Measurements from ENCODE around the gene AP5Z1. TPM values are rescaled to one million over a fixed set of nuclear protein-coding genes. Genes with fewer than 3 reads are reported as not detected.

AP5Z1 gene
- total RNA-seq, 1 experiment from 2014 or later: 66.8 TPM

DNA sequence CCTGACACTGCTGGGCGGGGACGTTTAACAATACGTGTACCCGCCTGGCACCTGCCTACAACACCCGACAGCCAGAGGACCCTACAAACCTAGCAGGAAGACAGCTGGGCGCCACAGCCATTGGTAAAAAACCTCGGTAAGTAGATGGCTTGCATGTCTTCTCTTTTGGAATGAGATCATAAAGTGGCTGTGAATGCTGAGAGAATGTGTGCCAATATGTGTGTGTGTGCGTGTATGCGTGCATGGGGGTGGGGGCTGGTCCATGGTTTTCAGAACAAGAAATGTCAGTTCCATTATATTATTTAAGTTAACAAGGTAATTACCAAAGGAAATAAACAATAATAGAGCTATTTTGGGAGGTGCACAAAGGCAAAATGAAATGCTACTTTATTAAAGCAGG lies 47.3 kb downstream of the AP5Z1 start:
- POLR2A ChIA-PET: interaction anchor here (0.5 kb wide), 1 partner anchor 386 kb away, joined by 3 read pairs; no protein-coding TSS in a partner anchor
- TF ChIP-seq, protein P1, sequence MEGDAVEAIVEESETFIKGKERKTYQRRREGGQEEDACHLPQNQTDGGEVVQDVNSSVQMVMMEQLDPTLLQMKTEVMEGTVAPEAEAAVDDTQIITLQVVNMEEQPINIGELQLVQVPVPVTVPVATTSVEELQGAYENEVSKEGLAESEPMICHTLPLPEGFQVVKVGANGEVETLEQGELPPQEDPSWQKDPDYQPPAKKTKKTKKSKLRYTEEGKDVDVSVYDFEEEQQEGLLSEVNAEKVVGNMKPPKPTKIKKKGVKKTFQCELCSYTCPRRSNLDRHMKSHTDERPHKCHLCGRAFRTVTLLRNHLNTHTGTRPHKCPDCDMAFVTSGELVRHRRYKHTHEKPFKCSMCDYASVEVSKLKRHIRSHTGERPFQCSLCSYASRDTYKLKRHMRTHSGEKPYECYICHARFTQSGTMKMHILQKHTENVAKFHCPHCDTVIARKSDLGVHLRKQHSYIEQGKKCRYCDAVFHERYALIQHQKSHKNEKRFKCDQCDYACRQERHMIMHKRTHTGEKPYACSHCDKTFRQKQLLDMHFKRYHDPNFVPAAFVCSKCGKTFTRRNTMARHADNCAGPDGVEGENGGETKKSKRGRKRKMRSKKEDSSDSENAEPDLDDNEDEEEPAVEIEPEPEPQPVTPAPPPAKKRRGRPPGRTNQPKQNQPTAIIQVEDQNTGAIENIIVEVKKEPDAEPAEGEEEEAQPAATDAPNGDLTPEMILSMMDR (IDR thresholded peaks at IDR 0.05; ENCODE audit: insufficient read depth in 1 of 2, low read depth in 1 of 2, low read length in 1 of 2, severe bottlenecking in 1 of 2, unreplicated experiment in 1 of 2): no peak
- no peak overlapping the region for H3K27ac Mint-ChIP-seq (ENCODE audit: unreplicated experiment)
- no TSS peak for BruUV-seq (replicated peaks)
- H3K36me3 Mint-ChIP-seq (ENCODE audit: insufficient read depth, unreplicated experiment): no peaks in the 10 kb centered on the region
- H3K27me3 Mint-ChIP-seq (ENCODE audit: insufficient read depth, unreplicated experiment): peaks cover 16% of the 10 kb centered on the region
- no peak for DNase-seq
- intact Hi-C loops (cut with micrococcal nuclease; ENCODE audit: unreplicated experiment): no loop called here
- H3K4me1 ChIP-seq: no peaks in the 10 kb centered on the region
- H3K4me3 ChIP-seq (ENCODE audit: low read depth, low read length): no peak overlapping the region
- H3K36me3 ChIP-seq (ENCODE audit: control insufficient read depth, insufficient read depth, low read length): no peaks in the 10 kb centered on the region
- CTCF ChIA-PET: no interaction called here
- H3K9me3 Mint-ChIP-seq (ENCODE audit: unreplicated experiment): no peaks in the 10 kb centered on the region
- H3K9me3 ChIP-seq: no peaks in the 10 kb centered on the region
- no peak overlapping the region for H3K4me3 Mint-ChIP-seq (ENCODE audit: unreplicated experiment)
- H3K27me3 ChIP-seq (replicated peaks; ENCODE audit: control insufficient read depth, insufficient read depth, low read length): no peaks in the 10 kb centered on the region
- H3K4me1 Mint-ChIP-seq (ENCODE audit: low read depth, unreplicated experiment): no peaks in the 10 kb centered on the region

DNA sequence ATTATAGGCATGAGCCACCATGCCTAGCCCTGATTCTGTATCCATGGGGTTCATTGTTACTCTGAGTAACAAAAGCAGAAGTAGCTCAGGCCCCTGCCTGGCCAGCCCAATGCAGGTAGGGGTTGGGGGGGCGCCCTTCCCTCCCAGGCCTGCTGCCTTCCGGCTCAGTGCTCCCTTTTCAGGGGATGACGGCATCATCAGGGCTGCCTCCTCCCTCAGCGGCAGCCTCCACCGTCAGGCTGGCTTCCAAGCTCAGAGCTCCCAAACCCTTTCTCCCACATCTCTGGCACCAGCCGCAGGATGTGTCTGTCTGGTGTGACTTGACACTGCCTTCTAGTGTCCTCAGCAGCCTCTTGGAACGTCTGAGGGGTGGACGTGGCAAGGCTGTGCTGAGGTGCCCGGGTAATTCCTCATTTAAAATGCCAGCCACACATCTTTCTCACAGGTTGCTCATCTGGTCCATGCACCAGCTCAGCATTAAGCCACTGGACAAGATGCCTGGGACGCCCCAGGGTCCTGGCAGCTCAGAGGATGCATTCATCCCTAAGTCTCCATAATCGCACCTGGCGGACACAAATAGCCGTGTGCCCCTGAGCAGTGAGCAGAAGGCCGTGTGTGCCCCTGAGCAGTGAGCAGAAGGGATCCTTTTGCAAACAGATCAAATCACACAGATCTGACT lies 48.2 kb downstream of the AP5Z1 start:
- no peak overlapping the region for H3K4me3 ChIP-seq (ENCODE audit: low read depth, low read length)
- no peaks in the 10 kb centered on the region for H3K27me3 ChIP-seq (replicated peaks; ENCODE audit: control insufficient read depth, insufficient read depth, low read length)
- H3K4me3 Mint-ChIP-seq (ENCODE audit: unreplicated experiment): no peak overlapping the region
- no peaks in the 10 kb centered on the region for H3K36me3 ChIP-seq (ENCODE audit: control insufficient read depth, insufficient read depth, low read length)
- TF ChIP-seq, protein P1 (IDR thresholded peaks at IDR 0.05; ENCODE audit: insufficient read depth in 1 of 2, low read depth in 1 of 2, low read length in 1 of 2, severe bottlenecking in 1 of 2, unreplicated experiment in 1 of 2): no peak
- H3K27me3 Mint-ChIP-seq (ENCODE audit: insufficient read depth, unreplicated experiment): peaks cover 16% of the 10 kb centered on the region
- H3K4me1 ChIP-seq: no peaks in the 10 kb centered on the region
- no peaks in the 10 kb centered on the region for H3K4me1 Mint-ChIP-seq (ENCODE audit: low read depth, unreplicated experiment)
- no peak for DNase-seq
- H3K36me3 Mint-ChIP-seq (ENCODE audit: insufficient read depth, unreplicated experiment): no peaks in the 10 kb centered on the region
- no TSS peak for BruUV-seq (replicated peaks)
- H3K9me3 ChIP-seq: no peaks in the 10 kb centered on the region
- ChIA-PET CTCF (no interaction called here), POLR2A (no interaction called here)
- no peak overlapping the region for H3K27ac Mint-ChIP-seq (ENCODE audit: unreplicated experiment)
- H3K9me3 Mint-ChIP-seq (ENCODE audit: unreplicated experiment): no peaks in the 10 kb centered on the region
- intact Hi-C loops (cut with micrococcal nuclease; ENCODE audit: unreplicated experiment): no loop called here

DNA sequence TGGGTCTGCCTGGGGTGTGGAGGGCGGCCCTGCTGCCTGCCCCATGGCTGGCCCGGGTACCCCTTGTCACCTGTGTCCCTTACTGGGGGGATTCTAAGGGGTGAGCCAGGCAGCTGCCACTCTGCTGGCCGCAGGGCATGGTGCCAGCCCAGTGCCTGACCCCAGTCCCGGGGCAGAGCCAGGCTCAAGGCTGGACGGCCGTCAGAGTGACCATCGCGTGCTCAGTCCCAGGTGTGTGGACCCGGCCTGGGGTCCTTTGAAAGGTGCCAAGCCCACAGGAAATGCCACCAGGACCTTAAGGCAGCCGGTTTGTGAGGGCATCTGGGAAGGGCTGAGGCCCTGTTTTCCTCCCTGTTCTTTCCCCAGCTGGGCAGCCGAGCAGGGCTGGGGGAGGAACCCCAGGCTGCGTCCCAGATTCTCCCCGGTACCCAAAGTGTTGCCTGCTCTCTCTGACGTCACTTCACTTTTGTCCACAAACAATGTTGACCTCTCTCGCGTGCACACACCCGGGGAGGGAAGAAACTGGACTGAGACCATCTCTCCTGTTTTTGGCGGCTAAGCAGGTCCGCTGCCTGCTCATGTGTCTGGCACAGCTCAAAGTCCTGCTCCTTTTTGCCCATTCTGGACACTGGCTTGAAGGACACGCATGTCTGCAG lies 48.8 kb downstream of the AP5Z1 start:
- ChIA-PET CTCF (no interaction called here), POLR2A (no interaction called here)
- Histone ChIP-seq H3K27me3 (replicated peaks; ENCODE audit: control insufficient read depth, insufficient read depth, low read length) (no peaks in the 10 kb centered on the region), H3K4me1 (no peaks in the 10 kb centered on the region), H3K36me3 (ENCODE audit: control insufficient read depth, insufficient read depth, low read length) (no peaks in the 10 kb centered on the region), H3K9me3 (no peaks in the 10 kb centered on the region), H3K4me3 (ENCODE audit: low read depth, low read length) (no peak overlapping the region)
- Mint-ChIP-seq H3K36me3 (ENCODE audit: insufficient read depth, unreplicated experiment) (no peaks in the 10 kb centered on the region), H3K9me3 (ENCODE audit: unreplicated experiment) (no peaks in the 10 kb centered on the region), H3K27ac (ENCODE audit: unreplicated experiment) (no peak overlapping the region), H3K27me3 (ENCODE audit: insufficient read depth, unreplicated experiment) (peaks cover 13% of the 10 kb centered on the region), H3K4me3 (ENCODE audit: unreplicated experiment) (no peak overlapping the region), H3K4me1 (ENCODE audit: low read depth, unreplicated experiment) (no peaks in the 10 kb centered on the region)
- no peak for DNase-seq
- TF ChIP-seq, protein P1 (IDR thresholded peaks at IDR 0.05; ENCODE audit: insufficient read depth in 1 of 2, low read depth in 1 of 2, low read length in 1 of 2, severe bottlenecking in 1 of 2, unreplicated experiment in 1 of 2): no peak
- intact Hi-C loops (cut with micrococcal nuclease; ENCODE audit: unreplicated experiment): no loop called here
- BruUV-seq (replicated peaks): no TSS peak

Data from Caco-2 (cell line).